Measurements from ENCODE around the gene ODF2.

ODF2 gene

DNA sequence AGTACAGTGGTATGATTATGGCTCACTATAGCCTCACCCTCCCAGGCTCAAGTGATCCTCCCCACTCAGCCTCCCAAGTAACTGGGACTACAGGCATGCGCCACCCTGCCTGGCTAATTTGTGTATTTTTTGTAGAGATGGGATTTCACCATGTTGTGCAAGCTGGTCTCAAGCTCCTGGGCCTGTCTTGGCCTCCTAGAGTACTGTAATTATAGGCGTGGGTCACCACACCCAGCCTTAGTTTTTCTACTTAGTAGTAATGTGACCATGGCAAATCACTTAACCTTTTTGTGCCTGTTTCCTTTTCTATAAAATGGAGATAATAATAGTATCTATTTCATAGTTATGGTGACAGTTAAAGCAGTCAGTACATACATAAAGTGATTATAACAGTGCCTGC lies 70.9 kb downstream of the ODF2 start:
- DNase-seq (ENCODE audit: low read depth in 1 of 2, low spot score in 1 of 2), result no peak

DNA sequence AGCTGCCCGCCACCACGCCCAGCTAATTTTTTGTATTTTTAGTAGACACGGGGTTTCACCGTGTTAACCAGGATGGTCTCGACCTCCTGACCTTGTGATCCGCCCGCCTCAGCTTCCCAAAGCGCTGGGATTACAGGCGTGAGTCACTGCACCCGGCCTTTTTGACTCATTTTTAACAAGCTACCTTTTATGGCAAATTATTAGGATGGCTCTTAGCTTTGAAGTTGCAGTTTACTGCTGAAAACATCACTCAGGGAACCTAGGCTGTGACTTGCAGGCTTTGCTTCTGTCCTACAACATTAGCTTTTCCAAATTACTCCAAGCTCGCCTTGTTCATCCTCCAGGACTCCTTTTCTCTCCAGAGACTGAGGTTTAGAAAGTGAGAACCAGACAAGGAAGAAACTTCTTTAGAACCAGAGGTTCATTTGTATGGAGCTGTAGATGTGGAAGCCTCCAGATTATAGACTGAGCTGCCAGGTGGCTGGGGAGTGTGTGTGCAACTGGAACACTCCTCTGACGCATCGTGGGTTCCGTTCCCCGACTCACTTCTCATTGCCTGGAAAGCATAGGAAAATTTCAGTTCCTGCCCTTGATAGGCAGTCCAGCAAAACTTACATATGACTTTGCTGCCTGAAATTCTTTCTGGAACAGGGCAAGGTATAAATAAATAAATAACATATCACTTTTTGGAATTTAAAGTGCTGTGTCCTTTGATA lies 72.8 kb downstream of the ODF2 start:
- no peak for DNase-seq (ENCODE audit: low read depth in 1 of 2, low spot score in 1 of 2)

DNA sequence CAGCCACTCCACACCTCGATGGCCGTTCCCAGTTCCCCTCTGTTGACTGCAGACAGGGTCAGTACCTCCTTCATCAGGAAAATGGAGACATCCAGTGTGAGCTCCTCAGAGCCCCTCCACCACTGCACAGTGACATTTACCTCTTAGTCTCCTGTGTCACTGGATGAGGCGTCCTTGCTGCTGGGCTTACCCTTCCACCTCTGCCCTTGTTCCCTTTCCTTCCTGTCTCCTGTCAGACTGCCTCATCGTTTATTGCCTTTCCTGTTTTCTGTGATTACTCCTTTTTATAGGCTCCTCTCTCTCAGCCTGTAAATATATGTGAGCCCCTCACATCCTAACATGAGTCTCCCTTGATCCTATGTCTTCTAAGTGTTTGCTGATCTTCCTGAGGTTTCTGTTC lies 73.4 kb downstream of the ODF2 start:
- DNase-seq (ENCODE audit: low read depth in 1 of 2, low spot score in 1 of 2), result no peak

DNA sequence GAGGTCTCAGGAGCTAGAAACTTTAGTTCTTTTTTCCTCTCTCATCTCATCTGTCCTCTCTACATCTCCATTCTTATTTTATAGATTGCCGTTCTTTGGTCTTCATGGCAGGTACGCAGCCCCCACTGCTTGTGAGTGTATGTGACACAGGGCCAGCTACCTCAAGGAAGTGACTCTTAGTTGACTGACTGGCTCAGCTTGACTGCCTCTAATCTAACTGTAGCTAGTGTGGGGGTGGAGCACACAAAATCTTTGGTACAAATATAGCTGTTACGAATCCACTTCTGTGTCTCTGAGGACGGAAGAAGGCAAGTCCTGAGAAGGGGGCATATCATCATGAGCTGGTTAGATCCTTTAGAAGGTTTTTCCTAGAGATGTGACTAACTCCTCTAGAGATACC lies 76.8 kb downstream of the ODF2 start:
- DNase-seq (ENCODE audit: low read depth in 1 of 2, low spot score in 1 of 2), result no peak

DNA sequence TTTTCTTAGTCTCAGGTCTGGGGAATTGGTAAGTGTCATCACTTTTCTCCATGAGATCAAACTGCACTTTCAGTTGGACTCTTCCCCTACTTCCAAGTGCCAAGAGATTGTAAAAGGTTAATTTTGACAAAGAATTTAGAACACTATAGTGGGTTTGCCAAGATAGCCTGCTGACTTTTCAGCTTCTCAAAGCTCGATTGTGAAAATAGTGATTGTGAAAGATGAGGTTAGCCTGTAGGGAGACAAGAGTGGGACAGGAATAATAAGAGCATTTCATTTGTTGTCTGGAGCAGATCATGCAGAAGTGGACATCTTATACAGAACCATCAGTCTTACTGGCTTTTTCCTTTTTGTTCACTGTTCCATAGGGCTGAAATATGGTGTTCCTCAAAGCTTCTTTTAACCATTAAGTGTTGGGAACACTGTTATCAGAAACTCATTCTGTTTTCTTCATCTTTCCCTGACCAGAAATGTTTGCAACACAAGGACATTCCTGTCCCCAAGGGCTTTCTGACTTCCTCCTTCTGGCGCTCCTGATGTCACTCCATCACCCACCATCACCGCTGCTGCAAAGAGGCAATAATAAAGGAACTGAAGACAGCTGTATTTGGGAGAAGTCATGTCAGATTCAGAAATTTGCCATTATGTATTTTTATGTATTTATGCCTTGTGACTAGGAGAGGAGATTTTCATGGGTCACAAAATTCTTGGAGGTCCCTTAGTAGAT lies 85.0 kb downstream of the ODF2 start:
- no peak for DNase-seq (ENCODE audit: low read depth in 1 of 2, low spot score in 1 of 2)

DNA sequence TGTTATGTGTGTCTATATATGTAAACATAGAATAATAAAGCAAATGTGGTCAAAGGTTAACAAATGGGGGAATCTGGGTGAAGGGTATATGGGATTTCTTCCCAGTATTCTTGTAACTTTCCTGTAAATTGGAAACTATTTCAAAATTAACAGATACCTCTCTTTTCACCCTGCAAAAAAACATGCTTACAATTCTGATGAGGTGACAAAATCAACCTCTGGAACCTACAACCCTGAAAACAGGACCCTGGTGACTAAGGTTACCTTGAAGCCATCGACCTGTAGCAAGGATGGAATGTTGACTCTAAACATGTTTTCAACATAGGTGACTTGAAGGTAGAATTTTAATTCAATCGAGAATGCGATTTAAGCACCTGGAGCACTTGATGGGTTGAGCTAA lies 90.7 kb downstream of the ODF2 start:
- no peak for DNase-seq (ENCODE audit: low read depth in 1 of 2, low spot score in 1 of 2)

DNA sequence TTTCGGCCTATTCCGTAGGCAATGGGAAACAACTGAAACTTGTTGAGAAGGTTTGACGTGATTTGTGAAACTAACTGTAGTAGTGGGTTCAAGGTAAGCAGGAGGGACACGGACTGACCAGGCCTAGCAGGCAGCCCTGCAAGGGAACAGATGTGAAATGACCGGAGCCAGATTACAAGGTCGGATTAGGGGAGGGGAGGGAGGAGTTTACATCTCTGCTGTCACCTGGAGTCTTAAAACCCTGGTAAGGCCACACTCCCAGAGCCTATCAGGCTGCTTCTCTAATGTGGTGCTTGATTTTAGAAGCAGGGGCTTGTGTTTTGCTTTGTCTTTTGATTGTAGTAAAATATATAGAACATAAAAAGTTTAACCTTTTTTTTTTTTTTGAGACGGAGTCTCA lies 93.1 kb downstream of the ODF2 start:
- no peak for DNase-seq (ENCODE audit: low read depth in 1 of 2, low spot score in 1 of 2)

DNA sequence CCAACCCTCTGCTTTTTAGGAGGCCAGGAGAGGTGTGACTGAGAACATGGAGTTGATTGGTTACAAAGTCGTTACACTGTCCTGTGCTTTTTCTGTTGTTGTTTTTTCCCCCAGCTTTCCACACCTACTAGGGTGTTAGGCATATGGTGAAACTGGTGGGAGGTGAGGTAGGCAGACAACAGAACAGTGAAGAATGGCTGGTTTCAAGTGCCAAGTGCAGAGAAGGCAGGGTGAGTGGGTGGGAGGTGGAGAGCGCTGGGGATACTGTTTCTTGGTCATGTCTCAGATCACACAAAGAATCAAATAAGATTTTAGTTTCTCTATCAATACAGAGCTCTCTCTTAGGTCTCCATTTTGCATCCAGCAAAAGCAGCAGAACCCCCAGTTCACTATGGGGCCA lies 94.4 kb downstream of the ODF2 start:
- no peak for DNase-seq (ENCODE audit: low read depth in 1 of 2, low spot score in 1 of 2)

All from stimulated activated CD4-positive, alpha-beta T cell treated with anti-CD3 and anti-CD28 coated beads, Interleukin-15, amount 100 ng/mL, for 1 hour (primary cell).